LNCaP clone FGC (cell line): ENCODE results near the gene DLD.

ENCODE experiments used
- DNase-seq: peaks from one replicate; pipeline ENCODE4 v3.0.0-alpha.2; 2011; ENCODE audit warnings: low read depth
- H3K4me3 ChIP-seq: 2 replicates; pipeline ENCODE4 v1.5.1; 2011; ENCODE audit warnings: mild to moderate bottlenecking, low read depth, low read length, control low read depth
- TF ChIP-seq, protein P1 (sequence below): IDR thresholded peaks from 2 replicates; pipeline ENCODE4 v1.5.1; 2012; ENCODE audit warnings: mild to moderate bottlenecking; ENCODE audit not compliant: control insufficient read depth, insufficient read depth; ENCODE audit errors: extremely low read depth

DLD gene

DNA sequence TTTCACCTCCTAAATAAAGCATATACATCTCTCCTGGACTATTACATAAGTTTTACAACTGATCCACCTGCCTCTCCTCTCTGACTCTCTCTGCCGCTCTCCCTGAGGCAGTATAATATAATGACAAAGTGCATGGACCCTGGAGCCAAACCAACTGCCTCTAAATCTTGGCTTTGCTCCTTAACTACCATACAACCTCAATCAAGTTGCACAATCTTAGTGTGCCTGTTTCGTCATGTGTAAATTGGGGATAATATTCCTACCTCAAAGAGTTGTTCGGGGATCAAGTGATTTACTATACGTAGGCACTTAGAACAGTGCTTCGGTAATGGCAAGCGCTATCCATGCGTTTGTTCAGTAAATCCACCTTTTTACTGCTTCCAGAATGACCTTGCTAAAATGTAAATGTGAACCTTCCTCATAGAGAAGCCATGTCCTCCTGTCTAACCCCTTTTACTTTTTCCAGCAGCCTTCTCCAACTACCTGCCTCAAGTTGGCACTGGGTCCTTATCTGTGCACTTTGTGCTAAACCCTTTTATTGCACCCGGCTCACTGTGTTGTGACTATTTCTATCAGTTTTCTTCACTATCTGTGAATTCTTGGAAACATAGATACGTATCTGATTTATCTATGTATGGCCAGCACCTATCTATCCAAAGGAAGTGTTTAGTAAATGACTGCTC lies 30.6 kb upstream of the DLD start:
- no peak overlapping the region for H3K4me3 ChIP-seq
- no peak for DNase-seq
- TF ChIP-seq, protein P1, sequence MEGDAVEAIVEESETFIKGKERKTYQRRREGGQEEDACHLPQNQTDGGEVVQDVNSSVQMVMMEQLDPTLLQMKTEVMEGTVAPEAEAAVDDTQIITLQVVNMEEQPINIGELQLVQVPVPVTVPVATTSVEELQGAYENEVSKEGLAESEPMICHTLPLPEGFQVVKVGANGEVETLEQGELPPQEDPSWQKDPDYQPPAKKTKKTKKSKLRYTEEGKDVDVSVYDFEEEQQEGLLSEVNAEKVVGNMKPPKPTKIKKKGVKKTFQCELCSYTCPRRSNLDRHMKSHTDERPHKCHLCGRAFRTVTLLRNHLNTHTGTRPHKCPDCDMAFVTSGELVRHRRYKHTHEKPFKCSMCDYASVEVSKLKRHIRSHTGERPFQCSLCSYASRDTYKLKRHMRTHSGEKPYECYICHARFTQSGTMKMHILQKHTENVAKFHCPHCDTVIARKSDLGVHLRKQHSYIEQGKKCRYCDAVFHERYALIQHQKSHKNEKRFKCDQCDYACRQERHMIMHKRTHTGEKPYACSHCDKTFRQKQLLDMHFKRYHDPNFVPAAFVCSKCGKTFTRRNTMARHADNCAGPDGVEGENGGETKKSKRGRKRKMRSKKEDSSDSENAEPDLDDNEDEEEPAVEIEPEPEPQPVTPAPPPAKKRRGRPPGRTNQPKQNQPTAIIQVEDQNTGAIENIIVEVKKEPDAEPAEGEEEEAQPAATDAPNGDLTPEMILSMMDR, result no peak

DNA sequence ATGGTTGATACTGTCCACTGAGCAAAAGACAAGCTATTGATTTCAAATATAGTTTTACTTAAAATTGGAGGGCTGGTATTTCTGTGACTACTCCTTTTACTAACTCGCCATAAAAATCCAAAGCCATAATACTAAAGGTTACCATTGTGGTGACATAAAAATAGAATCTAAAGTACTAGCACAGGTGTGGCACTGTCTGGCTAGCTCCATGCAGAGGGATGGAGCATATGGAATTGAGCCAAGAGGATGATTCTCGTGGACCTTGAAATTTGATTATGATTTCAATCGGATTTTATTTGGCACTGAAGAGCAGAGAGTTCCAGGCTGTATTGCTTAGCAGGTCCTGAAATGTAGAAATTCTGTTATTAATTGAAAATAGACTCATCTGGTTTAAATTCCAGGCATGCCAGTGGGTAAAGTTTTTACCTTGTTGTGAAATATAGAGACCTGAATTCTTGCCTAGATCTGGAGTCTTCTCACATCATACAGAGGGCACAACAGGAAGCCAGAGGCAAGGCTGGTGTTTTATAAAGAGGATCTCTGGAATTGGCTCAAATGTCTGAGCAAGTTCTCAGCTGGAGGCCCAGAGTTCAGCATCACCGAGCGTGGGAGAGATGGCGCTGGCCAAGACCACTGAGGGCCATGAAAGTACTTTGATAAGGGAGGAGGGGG lies 29.9 kb upstream of the DLD start:
- DNase-seq, result no peak
- no peak overlapping the region for H3K4me3 ChIP-seq
- TF ChIP-seq, protein P1, result no peak

DNA sequence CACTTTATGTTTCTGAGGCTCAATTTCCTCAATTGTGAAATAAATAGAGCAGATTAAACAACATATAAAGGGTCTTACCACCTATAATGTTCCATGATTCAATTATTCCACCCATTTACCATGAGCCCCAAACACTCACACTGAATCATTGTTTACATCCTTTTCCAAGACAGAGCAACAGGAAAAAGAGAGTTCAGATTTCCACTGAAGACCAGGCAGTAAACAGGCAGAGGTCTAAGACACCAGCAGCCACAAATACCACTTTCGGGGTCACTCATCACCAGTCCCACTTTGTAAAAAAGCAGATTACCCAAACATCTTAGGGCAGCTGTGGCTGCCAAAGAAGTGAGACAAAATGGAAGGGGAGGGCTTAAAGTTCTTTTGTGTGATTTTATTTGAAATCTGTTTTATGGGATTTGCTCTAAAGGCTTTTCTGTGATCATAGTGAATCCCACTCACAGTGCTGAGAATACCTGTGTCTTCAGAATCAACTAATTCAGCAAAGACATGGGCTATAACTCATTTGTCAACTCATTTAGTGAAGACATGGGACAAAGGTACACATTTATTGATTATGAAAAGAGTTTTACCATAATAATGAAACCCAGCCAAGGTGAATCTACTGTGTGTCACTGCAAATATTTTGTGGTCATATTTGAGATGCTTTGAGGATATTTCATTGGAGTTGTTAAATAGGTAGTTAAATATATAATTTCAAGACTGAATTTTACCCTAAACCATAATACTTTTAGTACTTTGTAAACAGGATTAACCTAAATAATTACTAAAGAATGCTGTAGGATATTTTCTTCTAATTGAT lies 24.8 kb upstream of the DLD start:
- DNase-seq, result no peak
- H3K4me3 ChIP-seq, result no peak overlapping the region
- TF ChIP-seq, protein P1, result no peak

DNA sequence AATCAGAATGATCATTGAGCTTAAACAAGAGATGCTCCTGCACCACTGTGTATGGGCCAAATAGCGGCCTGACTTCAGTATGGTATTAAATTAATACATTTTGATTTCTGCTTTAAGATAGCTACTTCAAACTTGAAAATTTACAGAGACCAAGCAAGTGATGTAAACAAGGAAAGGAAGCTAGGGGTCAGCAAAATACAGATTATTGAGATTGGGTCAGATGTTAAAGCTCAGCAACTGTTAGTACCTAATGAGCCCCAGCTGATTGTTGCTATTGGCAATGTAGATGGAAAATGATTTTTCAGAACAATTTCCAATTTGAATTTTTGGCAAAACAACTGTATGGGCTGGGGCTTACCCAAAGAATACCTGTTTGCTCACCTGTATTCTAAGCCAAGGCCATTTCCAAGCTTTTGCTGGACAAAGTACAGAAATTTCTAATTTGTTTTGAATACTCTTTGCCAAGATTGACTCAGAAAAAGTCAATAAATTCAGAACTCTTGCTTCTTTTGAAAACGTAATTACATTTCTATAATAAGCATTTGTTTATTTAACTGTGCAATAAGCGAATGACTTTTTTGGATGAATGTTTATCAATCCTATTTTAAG lies 23.0 kb upstream of the DLD start:
- TF ChIP-seq, protein P1, result no peak
- no peak overlapping the region for H3K4me3 ChIP-seq
- peak; percentile 78 for DNase-seq

DNA sequence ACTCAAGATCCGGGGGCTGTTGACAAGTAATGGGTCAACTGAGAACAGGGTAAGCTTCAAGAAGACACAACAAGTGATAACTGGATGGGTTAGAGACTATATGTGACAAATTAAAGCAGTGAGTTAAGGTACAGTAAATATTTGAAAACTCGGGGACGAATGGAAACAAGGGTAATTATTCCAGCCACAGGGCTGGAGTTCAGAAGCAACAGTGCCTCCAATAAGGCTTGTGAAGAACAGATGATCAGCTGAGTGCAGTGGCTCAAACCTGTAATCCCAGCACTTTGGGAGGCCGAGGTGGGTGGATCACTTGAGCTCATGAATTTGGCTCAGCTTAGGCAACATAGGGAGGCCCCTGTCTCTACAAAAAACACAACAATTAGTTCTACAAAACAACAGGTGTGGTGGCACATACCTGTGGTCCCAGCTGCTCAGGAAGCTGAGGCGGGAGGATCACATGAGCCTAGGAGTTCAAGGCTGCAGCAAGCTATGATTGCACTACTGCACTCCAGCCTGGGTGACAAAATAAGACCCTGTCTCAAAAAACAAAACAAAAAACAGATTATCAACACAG lies 20.5 kb upstream of the DLD start:
- TF ChIP-seq, protein P1, result no peak
- H3K4me3 ChIP-seq, result no peak overlapping the region
- DNase-seq, result no peak

DNA sequence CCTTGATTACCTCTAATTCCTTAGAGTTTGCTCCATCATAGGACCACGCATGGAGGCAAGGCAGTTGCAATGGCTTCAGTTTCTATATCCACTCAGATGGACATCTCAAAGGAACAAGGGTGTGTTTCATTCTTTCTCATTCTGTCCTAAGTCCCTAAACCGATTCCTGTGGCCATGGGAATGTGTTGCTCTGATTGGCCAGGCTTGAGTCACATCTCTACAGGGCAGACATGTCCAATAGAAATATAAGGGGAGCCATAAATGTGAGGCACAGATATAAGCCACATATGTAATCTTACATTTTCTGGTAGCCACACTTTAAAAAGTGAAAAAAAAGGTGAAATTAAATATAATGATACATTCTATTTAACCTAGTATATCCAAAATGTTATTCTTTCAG lies 16.9 kb upstream of the DLD start:
- no peak for DNase-seq
- H3K4me3 ChIP-seq, result no peak overlapping the region
- TF ChIP-seq, protein P1, result no peak
